H9 (cell line): ENCODE results near the gene CRYGN. TPM values are rescaled to one million over a fixed set of nuclear protein-coding genes. Genes with fewer than 3 reads are reported as not detected.

Experiments
- DNase-seq: peaks from one replicate; pipeline ENCODE4 v3.0.0-alpha.2; 2017
- H2AFZ ChIP-seq: one replicate; pipeline ENCODE4 v1.6.1; 2013; ENCODE audit warnings: mild to moderate bottlenecking, low read length, control low read depth, moderate library complexity
- H2AK5ac ChIP-seq: 2 replicates; pipeline ENCODE4 v1.6.1; 2013; ENCODE audit warnings: low read length, control low read depth, mixed read lengths; ENCODE audit not compliant: insufficient read length
- H2BK120ac ChIP-seq: one replicate; pipeline ENCODE4 v1.6.1; 2013; ENCODE audit warnings: low read depth, mild to moderate bottlenecking, low read length, control low read depth, inconsistent platforms; ENCODE audit not compliant: poor library complexity, severe bottlenecking
- H2BK12ac ChIP-seq: 2 replicates; pipeline ENCODE4 v1.6.1; 2013; ENCODE audit warnings: low read length, control low read depth, mixed read lengths, low read depth; ENCODE audit not compliant: insufficient read length
- H2BK15ac ChIP-seq: 2 replicates; pipeline ENCODE4 v1.6.1; 2013; ENCODE audit warnings: low read depth, low read length, control low read depth
- H2BK20ac ChIP-seq: one replicate; pipeline ENCODE4 v1.6.1; 2013; ENCODE audit warnings: low read depth, mild to moderate bottlenecking, low read length, control low read depth, inconsistent platforms; ENCODE audit not compliant: poor library complexity, severe bottlenecking
- H2BK5ac ChIP-seq: 2 replicates; pipeline ENCODE4 v1.6.1; 2013; ENCODE audit warnings: low read length, control low read depth, mixed read lengths; ENCODE audit not compliant: insufficient read length
- H3K14ac ChIP-seq: 2 replicates; pipeline ENCODE4 v1.6.1; 2013; ENCODE audit warnings: low read length, control low read depth; ENCODE audit not compliant: insufficient read depth
- H3K18ac ChIP-seq: 2 replicates; pipeline ENCODE4 v1.6.1; 2013; ENCODE audit warnings: low read depth, mild to moderate bottlenecking, mixed read lengths, low read length, control low read depth; ENCODE audit not compliant: insufficient read length
- H3K23ac ChIP-seq: 2 replicates; pipeline ENCODE4 v1.6.1; 2013; ENCODE audit warnings: low read length, control low read depth, mixed read lengths, low read depth; ENCODE audit not compliant: insufficient read length
- H3K23me2 ChIP-seq: 2 replicates; pipeline ENCODE4 v1.6.1; 2013; ENCODE audit warnings: low read depth, mild to moderate bottlenecking, mixed read lengths, low read length, control low read depth; ENCODE audit not compliant: insufficient read length, poor library complexity, severe bottlenecking
- H3K27ac ChIP-seq: 2 replicates; pipeline ENCODE4 v1.5.1; 2013; ENCODE audit warnings: low read length, control low read depth, mixed read lengths, low read depth; ENCODE audit not compliant: insufficient read length
- H3K27me3 ChIP-seq: 2 replicates; pipeline ENCODE4 v1.6.1; 2013; ENCODE audit warnings: low read length, control low read depth, inconsistent platforms; ENCODE audit not compliant: insufficient read depth
- H3K4ac ChIP-seq: 2 replicates; pipeline ENCODE4 v1.6.1; 2013; ENCODE audit warnings: low read depth, mild to moderate bottlenecking, control low read depth, inconsistent platforms, low read length, moderate library complexity
- H3K4me1 ChIP-seq: 2 replicates; pipeline ENCODE4 v1.6.1; 2013; ENCODE audit warnings: low read length, control low read depth, inconsistent platforms; ENCODE audit not compliant: insufficient read depth
- H3K4me2 ChIP-seq: 2 replicates; pipeline ENCODE4 v1.6.1; 2013; ENCODE audit warnings: low read length, control low read depth, mixed read lengths; ENCODE audit not compliant: insufficient read length, insufficient read depth
- H3K56ac ChIP-seq: 2 replicates; pipeline ENCODE4 v1.6.1; 2013; ENCODE audit warnings: low read depth, mild to moderate bottlenecking, mixed read lengths, low read length, control low read depth; ENCODE audit not compliant: insufficient read length
- H3K79me1 ChIP-seq: 2 replicates; pipeline ENCODE4 v1.6.1; 2013; ENCODE audit warnings: low read depth, mild to moderate bottlenecking, moderate library complexity, low read length, control low read depth, inconsistent platforms; ENCODE audit not compliant: insufficient read depth, poor library complexity, severe bottlenecking
- H3K79me2 ChIP-seq: 2 replicates; pipeline ENCODE4 v1.6.1; 2013; ENCODE audit warnings: low read length, control low read depth, inconsistent platforms; ENCODE audit not compliant: insufficient read depth
- H3K9ac ChIP-seq: 2 replicates; pipeline ENCODE4 v1.6.1; 2013; ENCODE audit warnings: low read length, control low read depth, mixed read lengths; ENCODE audit not compliant: insufficient read length; ENCODE audit errors: extremely low read depth
- H3K9me3 ChIP-seq: one replicate; pipeline ENCODE4 v1.6.1; 2013; ENCODE audit warnings: low read depth, low read length, inconsistent platforms; ENCODE audit not compliant: control insufficient read depth
- H3T11ph ChIP-seq: one replicate; pipeline ENCODE4 v1.6.1; 2013; ENCODE audit warnings: mild to moderate bottlenecking, low read length, control low read depth, inconsistent platforms
- H4K20me1 ChIP-seq: one replicate; pipeline ENCODE4 v1.6.1; 2013; ENCODE audit not compliant: control insufficient read depth, insufficient read length, insufficient read depth
- H4K5ac ChIP-seq: 2 replicates; pipeline ENCODE4 v1.6.1; 2013; ENCODE audit warnings: low read depth, mild to moderate bottlenecking, mixed read lengths, low read length, control low read depth; ENCODE audit not compliant: insufficient read length
- H4K8ac ChIP-seq: replicated peaks from 2 replicates; pipeline ENCODE4 v1.6.1; 2013; ENCODE audit warnings: low read length, control low read depth, mixed read lengths, low read depth; ENCODE audit not compliant: insufficient read length
- H4K91ac ChIP-seq: 2 replicates; pipeline ENCODE4 v1.6.1; 2013; ENCODE audit warnings: low read depth, mild to moderate bottlenecking, moderate library complexity, mixed read lengths, low read length, control low read depth; ENCODE audit not compliant: insufficient read length
- H3K27ac Mint-ChIP-seq, 3 experiments: 2 replicates in 2 of 3; 3 replicates in 1 of 3; pipeline ENCODE4 v1.8.0; 2020 to 2021; ENCODE audit warnings: mixed read lengths in 3 of 3, mild to moderate bottlenecking in 1 of 3, moderate library complexity in 1 of 3
- H3K27me3 Mint-ChIP-seq: 2 replicates; pipeline ENCODE4 v1.8.0; 2021; ENCODE audit warnings: low read depth, mild to moderate bottlenecking, moderate library complexity, mixed read lengths
- H3K36me3 Mint-ChIP-seq, 3 experiments: 2 replicates in 2 of 3; 3 replicates in 1 of 3; pipeline ENCODE4 v1.8.0; 2020 to 2021; ENCODE audit warnings: low read depth in 3 of 3, mixed read lengths in 3 of 3; ENCODE audit not compliant: insufficient read depth in 1 of 3
- H3K4me1 Mint-ChIP-seq, 2 experiments: 2 replicates each; pipeline ENCODE4 v1.8.0; 2020; ENCODE audit warnings: mixed read lengths in 2 of 2
- H3K4me3 Mint-ChIP-seq, 2 experiments: 2 replicates in 1 of 2; 3 replicates in 1 of 2; pipeline ENCODE4 v1.8.0; 2020 to 2021; ENCODE audit warnings: mild to moderate bottlenecking in 2 of 2, mixed read lengths in 2 of 2, moderate library complexity in 1 of 2
- H3K9me3 Mint-ChIP-seq, 2 experiments: 2 replicates in 1 of 2; 3 replicates in 1 of 2; pipeline ENCODE4 v1.8.0; 2020; ENCODE audit warnings: mild to moderate bottlenecking in 2 of 2, mixed read lengths in 2 of 2, moderate library complexity in 1 of 2
- CTCF ChIP-seq: fragments of 200-600 bp; sonication (generic); conservative IDR thresholded peaks from 3 replicates; pipeline ENCODE4 v1.8.0; 2021; ENCODE audit warnings: antibody characterized with exemption, mild to moderate bottlenecking
- WGBS: extraction: QIAGEN DNeasy Blood & Tissue Kit; methylation state at CpG from one replicate; pipeline ENCODE4 v1.1.7; 2013; ENCODE audit warnings: missing lambda C conversion rate, low lambda C conversion rate, mixed read lengths; ENCODE audit not compliant: insufficient read length; ENCODE audit errors: extremely low coverage; 5-methylcytosine and 5-hydroxymethylcytosine counted together
- total RNA-seq: library from RNA; stranded (reverse); gene quantifications from 2 replicates; pipeline ENCODE4 v1.2.1, GENCODE V29; 2021

Gene CRYGN
- total RNA-seq, 1 experiment from 2014 or later, result 1.8 TPM

- WGBS, result no CpG with 5 or more reads among the region's 6 CpGs
These were observed 17.6 kb upstream of the CRYGN start for GRCh38 chr7:151457534-151457933.

More at GRCh38 chr7:151457534-151457933, 17.6 kb upstream of the CRYGN start:
- no peak for TF ChIP-seq CTCF
- Histone ChIP-seq H3K79me1 (no peaks in the 10 kb centered on the region), H3K9me3 (no peaks in the 10 kb centered on the region), H3K27ac (peak overlapping the region; percentile 70), H2BK120ac (no peak overlapping the region), H4K8ac (no peak overlapping the region), H3K9ac (no peak overlapping the region), H2BK15ac (no peak overlapping the region), H3K4me1 (peaks cover 8% of the 10 kb centered on the region; the same call in 1 of the 2 replicates), H2BK5ac (no peak overlapping the region), H4K5ac (no peak overlapping the region), H3T11ph (no peak overlapping the region), H2BK12ac (no peak overlapping the region), H3K56ac (no peak overlapping the region), H3K14ac (no peak overlapping the region), H2BK20ac (no peak overlapping the region), H3K18ac (no peak overlapping the region), H3K4ac (no peak overlapping the region), H3K23ac (no peak overlapping the region), H4K20me1 (no peaks in the 10 kb centered on the region), H4K91ac (no peak overlapping the region), H2AFZ (no peak overlapping the region), H2AK5ac (no peak overlapping the region), H3K23me2 (no peaks in the 10 kb centered on the region), H3K4me2 (no peak overlapping the region), H3K27me3 (no peaks in the 10 kb centered on the region), H3K79me2 (no peaks in the 10 kb centered on the region)
- H3K36me3 Mint-ChIP-seq, result peaks cover 13 to 21% (median 15%) of the 10 kb centered on the region in 3 experiments
- no peak for DNase-seq
- H3K4me3 Mint-ChIP-seq, result peak overlapping the region; percentile 7 to 14; a peak in 2 of 5 replicates
- peak overlapping the region; percentile 0 to 66 (median 30); a peak in 6 of 7 replicates for H3K27ac Mint-ChIP-seq
- H3K27me3 Mint-ChIP-seq, result peaks cover 11% of the 10 kb centered on the region; the same call in 1 of the 2 replicates
- peaks cover 23 to 24% of the 10 kb centered on the region in 2 experiments for H3K9me3 Mint-ChIP-seq
- H3K4me1 Mint-ChIP-seq, result peaks cover 80 to 81% of the 10 kb centered on the region in 2 experiments
